ENCODE measurements around the gene CLCF1. TPM values are rescaled to one million over a fixed set of nuclear protein-coding genes. Genes with fewer than 3 reads are reported as not detected.

Gene CLCF1
- total and polyA plus RNA-seq, 2 of the 13 experiments (the other 11 are each of a cell fraction or from before 2014, with no cell fraction given), result 0.49 to 0.78 TPM

DNA sequence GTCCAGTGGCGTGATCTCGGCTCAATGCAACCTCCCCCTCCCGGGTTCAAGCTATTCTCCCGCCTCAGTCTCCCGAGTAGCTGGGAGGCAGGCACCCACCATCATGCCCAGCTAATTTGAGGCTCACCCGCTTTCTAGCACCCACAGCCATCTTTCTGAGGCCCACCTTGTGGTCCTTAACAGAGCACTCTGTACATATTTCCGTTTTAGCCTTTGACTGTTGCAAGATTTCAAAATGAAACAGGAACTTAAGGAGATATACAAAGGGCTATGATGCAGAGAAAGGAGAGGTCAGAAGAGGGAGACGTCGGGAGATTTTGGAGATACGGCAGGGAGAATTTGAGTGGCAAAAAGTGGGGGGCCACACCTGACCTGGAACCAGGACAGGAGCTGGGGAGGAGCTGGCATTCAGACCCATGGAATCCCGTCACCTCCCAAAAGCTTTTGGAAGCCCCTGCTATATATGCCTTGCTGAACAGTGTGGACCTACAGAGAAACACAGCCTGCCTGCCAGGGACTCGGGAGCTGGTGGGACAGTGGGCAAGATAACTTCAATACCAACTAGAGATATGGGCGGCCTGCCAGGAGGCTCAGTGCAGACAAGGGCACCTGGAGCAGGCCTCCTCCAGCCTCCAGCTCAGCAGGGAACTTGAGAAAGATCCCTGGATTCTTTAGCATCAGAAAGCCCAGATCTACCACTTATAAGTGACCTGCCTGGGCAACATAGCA lies 8.0 kb upstream of the CLCF1 start (continued):
- TF ChIP-seq, protein P1, sequence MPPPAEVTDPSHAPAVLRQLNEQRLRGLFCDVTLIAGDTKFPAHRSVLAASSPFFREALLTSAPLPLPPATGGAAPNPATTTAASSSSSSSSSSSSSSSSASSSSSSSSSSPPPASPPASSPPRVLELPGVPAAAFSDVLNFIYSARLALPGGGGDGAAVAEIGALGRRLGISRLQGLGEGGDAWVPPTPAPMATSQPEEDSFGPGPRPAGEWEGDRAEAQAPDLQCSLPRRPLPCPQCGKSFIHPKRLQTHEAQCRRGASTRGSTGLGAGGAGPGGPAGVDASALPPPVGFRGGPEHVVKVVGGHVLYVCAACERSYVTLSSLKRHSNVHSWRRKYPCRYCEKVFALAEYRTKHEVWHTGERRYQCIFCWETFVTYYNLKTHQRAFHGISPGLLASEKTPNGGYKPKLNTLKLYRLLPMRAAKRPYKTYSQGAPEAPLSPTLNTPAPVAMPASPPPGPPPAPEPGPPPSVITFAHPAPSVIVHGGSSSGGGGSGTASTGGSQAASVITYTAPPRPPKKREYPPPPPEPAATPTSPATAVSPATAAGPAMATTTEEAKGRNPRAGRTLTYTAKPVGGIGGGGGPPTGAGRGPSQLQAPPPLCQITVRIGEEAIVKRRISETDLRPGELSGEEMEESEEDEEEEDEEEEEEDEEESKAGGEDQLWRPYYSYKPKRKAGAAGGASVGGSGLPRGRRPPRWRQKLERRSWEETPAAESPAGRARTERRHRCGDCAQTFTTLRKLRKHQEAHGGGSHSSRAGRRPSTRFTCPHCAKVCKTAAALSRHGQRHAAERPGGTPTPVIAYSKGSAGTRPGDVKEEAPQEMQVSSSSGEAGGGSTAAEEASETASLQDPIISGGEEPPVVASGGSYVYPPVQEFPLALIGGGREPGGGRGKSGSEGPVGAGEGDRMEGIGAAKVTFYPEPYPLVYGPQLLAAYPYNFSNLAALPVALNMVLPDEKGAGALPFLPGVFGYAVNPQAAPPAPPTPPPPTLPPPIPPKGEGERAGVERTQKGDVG (CRISPR knock-in tag; IDR thresholded peaks at IDR 0.05; ENCODE audit: borderline replicate concordance), result no peak
- TF ChIP-seq ZNF766 (CRISPR knock-in tag; IDR thresholded peaks at IDR 0.05; ENCODE audit: borderline replicate concordance), result no peak
- TF ChIP-seq ZBTB38 (CRISPR knock-in tag; IDR thresholded peaks at IDR 0.05), result no peak

DNA sequence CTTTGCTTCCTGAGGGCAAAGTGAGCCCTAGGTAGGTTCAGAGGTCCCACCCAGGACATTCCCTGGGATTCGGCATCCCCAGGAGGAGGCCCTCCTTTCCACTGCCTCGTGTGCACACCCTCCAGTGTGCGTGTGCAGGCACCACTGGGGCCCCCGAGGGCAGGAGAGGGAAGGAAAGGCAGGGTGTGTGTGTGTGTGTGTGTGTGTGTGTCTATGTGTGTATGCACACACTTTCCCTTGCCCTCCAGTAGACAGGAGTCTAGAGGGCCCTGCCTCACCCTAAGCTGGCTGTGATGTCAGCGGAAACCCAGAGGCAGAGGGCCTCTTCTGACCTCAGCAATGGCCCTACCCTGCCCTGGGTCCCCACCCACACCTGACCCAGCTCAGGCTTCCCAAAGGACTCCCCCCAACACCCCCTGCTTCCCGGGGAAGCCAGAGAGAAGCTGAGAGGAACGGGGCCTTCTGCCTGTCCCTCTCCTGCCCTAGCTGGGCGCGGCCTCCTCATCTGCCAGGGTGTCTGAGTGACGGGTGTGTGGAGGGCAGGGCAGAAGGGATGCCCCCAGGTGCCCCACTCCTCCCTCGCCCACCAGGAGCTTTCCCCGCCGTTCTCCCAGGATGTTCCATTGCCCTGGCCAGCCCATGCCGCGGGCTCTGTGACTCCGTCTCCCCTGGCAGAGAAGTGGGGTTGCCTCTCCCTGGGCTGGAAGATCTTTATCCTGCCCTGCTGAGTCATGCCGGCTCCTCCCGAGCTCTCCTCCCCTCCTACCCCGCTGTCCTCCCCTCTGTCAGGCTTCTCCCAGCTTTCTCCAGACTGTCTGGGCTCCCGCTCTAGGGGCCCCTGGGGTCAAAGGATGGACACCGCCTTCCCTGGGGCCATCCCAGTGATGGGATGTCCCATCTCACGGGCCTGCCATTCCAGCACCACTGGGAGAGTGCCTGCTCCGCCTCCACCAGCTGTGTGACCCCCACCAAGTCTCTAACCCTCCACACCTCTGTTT lies 6.0 kb upstream of the CLCF1 start:
- H3K27ac ChIP-seq (ENCODE audit: extremely low read length, insufficient read depth, low read length), result no peak overlapping the region
- ATAC-seq (peak; percentile 8; the same call in 1 of the 3 replicates), DNase-seq (ENCODE audit: low spot score) (no peak)
- TF ChIP-seq, protein P2, sequence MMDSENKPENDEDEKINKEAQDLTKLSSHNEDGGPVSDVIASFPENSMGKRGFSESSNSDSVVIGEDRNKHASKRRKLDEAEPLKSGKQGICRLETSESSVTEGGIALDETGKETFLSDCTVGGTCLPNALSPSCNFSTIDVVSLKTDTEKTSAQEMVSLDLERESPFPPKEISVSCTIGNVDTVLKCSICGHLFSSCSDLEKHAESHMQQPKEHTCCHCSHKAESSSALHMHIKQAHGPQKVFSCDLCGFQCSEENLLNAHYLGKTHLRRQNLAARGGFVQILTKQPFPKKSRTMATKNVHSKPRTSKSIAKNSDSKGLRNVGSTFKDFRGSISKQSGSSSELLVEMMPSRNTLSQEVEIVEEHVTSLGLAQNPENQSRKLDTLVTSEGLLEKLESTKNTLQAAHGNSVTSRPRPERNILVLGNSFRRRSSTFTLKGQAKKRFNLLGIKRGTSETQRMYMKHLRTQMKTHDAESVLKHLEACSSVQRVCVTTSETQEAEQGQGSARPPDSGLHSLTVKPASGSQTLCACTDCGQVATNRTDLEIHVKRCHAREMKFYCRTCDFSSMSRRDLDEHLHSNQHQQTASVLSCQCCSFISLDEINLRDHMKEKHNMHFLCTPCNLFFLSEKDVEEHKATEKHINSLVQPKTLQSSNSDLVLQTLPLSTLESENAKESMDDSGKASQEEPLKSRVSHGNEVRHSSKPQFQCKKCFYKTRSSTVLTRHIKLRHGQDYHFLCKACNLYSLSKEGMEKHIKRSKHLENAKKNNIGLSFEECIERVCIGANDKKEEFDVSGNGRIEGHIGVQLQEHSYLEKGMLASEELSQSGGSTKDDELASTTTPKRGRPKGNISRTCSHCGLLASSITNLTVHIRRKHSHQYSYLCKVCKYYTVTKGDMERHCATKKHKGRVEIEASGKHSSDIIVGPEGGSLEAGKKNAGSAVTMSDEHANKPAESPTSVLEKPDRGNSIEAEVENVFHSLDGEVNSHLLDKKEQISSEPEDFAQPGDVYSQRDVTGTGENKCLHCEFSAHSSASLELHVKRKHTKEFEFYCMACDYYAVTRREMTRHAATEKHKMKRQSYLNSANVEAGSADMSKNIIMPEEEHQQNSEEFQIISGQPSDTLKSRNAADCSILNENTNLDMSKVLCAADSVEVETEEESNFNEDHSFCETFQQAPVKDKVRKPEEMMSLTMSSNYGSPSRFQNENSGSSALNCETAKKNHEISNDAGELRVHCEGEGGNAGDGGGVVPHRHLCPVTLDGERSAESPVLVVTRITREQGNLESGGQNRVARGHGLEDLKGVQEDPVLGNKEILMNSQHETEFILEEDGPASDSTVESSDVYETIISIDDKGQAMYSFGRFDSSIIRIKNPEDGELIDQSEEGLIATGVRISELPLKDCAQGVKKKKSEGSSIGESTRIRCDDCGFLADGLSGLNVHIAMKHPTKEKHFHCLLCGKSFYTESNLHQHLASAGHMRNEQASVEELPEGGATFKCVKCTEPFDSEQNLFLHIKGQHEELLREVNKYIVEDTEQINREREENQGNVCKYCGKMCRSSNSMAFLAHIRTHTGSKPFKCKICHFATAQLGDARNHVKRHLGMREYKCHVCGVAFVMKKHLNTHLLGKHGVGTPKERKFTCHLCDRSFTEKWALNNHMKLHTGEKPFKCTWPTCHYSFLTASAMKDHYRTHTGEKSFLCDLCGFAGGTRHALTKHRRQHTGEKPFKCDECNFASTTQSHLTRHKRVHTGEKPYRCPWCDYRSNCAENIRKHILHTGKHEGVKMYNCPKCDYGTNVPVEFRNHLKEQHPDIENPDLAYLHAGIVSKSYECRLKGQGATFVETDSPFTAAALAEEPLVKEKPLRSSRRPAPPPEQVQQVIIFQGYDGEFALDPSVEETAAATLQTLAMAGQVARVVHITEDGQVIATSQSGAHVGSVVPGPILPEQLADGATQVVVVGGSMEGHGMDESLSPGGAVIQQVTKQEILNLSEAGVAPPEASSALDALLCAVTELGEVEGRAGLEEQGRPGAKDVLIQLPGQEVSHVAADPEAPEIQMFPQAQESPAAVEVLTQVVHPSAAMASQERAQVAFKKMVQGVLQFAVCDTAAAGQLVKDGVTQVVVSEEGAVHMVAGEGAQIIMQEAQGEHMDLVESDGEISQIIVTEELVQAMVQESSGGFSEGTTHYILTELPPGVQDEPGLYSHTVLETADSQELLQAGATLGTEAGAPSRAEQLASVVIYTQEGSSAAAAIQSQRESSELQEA (CRISPR knock-in tag; IDR thresholded peaks at IDR 0.05; ENCODE audit: not compliant biosample characterization), result no peak
- no peak for TF ChIP-seq NCOA5 (CRISPR knock-in tag; IDR thresholded peaks at IDR 0.05)
- TF ChIP-seq ZNF768 (CRISPR knock-in tag; IDR thresholded peaks at IDR 0.05), result no peak

More for the DNA sequence above, 6.0 kb upstream of the CLCF1 start:
- no peaks in the 10 kb centered on the region for H4K20me1 ChIP-seq (ENCODE audit: insufficient read depth, low read length)
- 20% methylated on average over 14 of the region's 23 CpGs for WGBS (ENCODE audit: low lambda C conversion rate)
- H3K4me1 ChIP-seq (ENCODE audit: insufficient read depth, low read length), result peaks cover 36% of the 10 kb centered on the region
- H3K4me2 ChIP-seq (ENCODE audit: low read depth, low read length), result peak overlapping the region; percentile 45; the same call in 1 of the 2 replicates
- no peak for FAIRE-seq
- H3K4me3 ChIP-seq (replicated peaks in 1 of 3; ENCODE audit: insufficient read depth in 1 of 3, low read depth in 2 of 3, low read length in 3 of 3), result peak overlapping the region in 1 of 3 experiments; percentile 47; a peak in 2 of 6 replicates
- 0 out of 2 replicates have a peak overlapping the region, but pooled peaks have one; percentile 5 for H3K9ac ChIP-seq (ENCODE audit: insufficient read depth, low read depth, low read length)
- no peaks in the 10 kb centered on the region for H3K79me2 ChIP-seq (ENCODE audit: insufficient read depth, low read length)
- POLR2A ChIA-PET, result interaction anchor here (0.5 to 18.5 kb wide), 2 partner anchors 22 to 26 kb away, joined by 3 to 365 read pairs; partner anchors contain the start of genes POLD4 and PPP1CA
- H3K36me3 ChIP-seq (replicated peaks in 1 of 2; ENCODE audit: control insufficient read depth in 1 of 2, insufficient read depth in 2 of 2, low read length in 2 of 2), result no peaks in the 10 kb centered on the region
- intact Hi-C loops (cut with micrococcal nuclease; ENCODE audit: unreplicated experiment), result loop anchor here (10.0 kb wide), 1 partner anchor 135 kb away; no protein-coding TSS in a partner anchor
- no peaks in the 10 kb centered on the region for H3K9me3 ChIP-seq (ENCODE audit: low read length)
- CTCF ChIA-PET (ENCODE audit: low intra/inter-chr PET ratio, low total read pairs), result no interaction called here
- in situ Hi-C loops (cut with HindIII; ENCODE audit: extremely low pct_ligation_motif_present, low pct_unique_long_range_greater_than_20kb), result loop anchor here (5.0 kb wide), 1 partner anchor 117 kb away; no protein-coding TSS in a partner anchor
- no TSS peak for BruUV-seq (replicated peaks)
- peaks cover 2 to 29% of the 10 kb centered on the region in 2 experiments; a peak in 3 of 5 replicates for H3K27me3 ChIP-seq (ENCODE audit: control insufficient read depth in 1 of 2, insufficient read depth in 2 of 2, low read length in 2 of 2)
- no peak overlapping the region for H2AFZ ChIP-seq (ENCODE audit: low read length)

Measured in HepG2 (cell line).